HL-60 (cell line): ENCODE measurements around the gene ZSWIM6.

ENCODE experiments used
- GABPA ChIP-seq: IDR thresholded peaks from 2 replicates; pipeline ENCODE4 v1.6.1; 2012; ENCODE audit warnings: low read depth
- POLR2AphosphoS5 ChIP-seq: IDR thresholded peaks from 2 replicates; pipeline ENCODE4 v1.6.1; 2012; ENCODE audit warnings: low read depth
- TF ChIP-seq, protein P1 (sequence below): IDR thresholded peaks from one replicate; pipeline ENCODE4 v1.5.1; 2011; ENCODE audit warnings: low read length, control low read depth, inconsistent platforms; ENCODE audit not compliant: insufficient read depth
- TF ChIP-seq, protein P2 (sequence below): IDR thresholded peaks from 2 replicates; pipeline ENCODE4 v1.6.1; 2012; ENCODE audit warnings: low read depth; ENCODE audit not compliant: insufficient replicate concordance

- TF ChIP-seq, protein P1, sequence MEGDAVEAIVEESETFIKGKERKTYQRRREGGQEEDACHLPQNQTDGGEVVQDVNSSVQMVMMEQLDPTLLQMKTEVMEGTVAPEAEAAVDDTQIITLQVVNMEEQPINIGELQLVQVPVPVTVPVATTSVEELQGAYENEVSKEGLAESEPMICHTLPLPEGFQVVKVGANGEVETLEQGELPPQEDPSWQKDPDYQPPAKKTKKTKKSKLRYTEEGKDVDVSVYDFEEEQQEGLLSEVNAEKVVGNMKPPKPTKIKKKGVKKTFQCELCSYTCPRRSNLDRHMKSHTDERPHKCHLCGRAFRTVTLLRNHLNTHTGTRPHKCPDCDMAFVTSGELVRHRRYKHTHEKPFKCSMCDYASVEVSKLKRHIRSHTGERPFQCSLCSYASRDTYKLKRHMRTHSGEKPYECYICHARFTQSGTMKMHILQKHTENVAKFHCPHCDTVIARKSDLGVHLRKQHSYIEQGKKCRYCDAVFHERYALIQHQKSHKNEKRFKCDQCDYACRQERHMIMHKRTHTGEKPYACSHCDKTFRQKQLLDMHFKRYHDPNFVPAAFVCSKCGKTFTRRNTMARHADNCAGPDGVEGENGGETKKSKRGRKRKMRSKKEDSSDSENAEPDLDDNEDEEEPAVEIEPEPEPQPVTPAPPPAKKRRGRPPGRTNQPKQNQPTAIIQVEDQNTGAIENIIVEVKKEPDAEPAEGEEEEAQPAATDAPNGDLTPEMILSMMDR = no peak
- TF ChIP-seq POLR2AphosphoS5 (no peak), GABPA (no peak)
- TF ChIP-seq, protein P2, sequence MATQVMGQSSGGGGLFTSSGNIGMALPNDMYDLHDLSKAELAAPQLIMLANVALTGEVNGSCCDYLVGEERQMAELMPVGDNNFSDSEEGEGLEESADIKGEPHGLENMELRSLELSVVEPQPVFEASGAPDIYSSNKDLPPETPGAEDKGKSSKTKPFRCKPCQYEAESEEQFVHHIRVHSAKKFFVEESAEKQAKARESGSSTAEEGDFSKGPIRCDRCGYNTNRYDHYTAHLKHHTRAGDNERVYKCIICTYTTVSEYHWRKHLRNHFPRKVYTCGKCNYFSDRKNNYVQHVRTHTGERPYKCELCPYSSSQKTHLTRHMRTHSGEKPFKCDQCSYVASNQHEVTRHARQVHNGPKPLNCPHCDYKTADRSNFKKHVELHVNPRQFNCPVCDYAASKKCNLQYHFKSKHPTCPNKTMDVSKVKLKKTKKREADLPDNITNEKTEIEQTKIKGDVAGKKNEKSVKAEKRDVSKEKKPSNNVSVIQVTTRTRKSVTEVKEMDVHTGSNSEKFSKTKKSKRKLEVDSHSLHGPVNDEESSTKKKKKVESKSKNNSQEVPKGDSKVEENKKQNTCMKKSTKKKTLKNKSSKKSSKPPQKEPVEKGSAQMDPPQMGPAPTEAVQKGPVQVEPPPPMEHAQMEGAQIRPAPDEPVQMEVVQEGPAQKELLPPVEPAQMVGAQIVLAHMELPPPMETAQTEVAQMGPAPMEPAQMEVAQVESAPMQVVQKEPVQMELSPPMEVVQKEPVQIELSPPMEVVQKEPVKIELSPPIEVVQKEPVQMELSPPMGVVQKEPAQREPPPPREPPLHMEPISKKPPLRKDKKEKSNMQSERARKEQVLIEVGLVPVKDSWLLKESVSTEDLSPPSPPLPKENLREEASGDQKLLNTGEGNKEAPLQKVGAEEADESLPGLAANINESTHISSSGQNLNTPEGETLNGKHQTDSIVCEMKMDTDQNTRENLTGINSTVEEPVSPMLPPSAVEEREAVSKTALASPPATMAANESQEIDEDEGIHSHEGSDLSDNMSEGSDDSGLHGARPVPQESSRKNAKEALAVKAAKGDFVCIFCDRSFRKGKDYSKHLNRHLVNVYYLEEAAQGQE = no peak
Measured at GRCh38 chr5:61298066-61298465, 34.0 kb upstream of the ZSWIM6 start.
